Fibroblast of upper back skin (primary cell): ENCODE data around the gene PLSCR4.

Experiments used
- DNase-seq: peaks from one replicate; pipeline ENCODE4 v3.0.0-alpha.2; 2013

Gene PLSCR4

GRCh38 chr3:146189519-146190173 is 61.3 kb downstream of the PLSCR4 start:
- DNase-seq, result peak; percentile 64

- DNase-seq, result peak; percentile 49
These were observed 63.5 kb downstream of the PLSCR4 start for GRCh38 chr3:146187334-146187950.

GRCh38 chr3:146184241-146185015 is 66.5 kb downstream of the PLSCR4 start:
- peak; percentile 49 for DNase-seq

- DNase-seq, result no peak
These were observed 69.7 kb downstream of the PLSCR4 start for GRCh38 chr3:146181216-146181615.

- DNase-seq, result no peak
These were observed 70.5 kb downstream of the PLSCR4 start for GRCh38 chr3:146180376-146180775.

GRCh38 chr3:146178006-146178689 is 72.8 kb downstream of the PLSCR4 start:
- DNase-seq, result no peak

GRCh38 chr3:146177519-146177918 is 73.4 kb downstream of the PLSCR4 start:
- peak; percentile 60 for DNase-seq

- DNase-seq, result no peak
These were observed 73.8 kb downstream of the PLSCR4 start for GRCh38 chr3:146177072-146177471.

- DNase-seq, result no peak
These were observed 78.3 kb downstream of the PLSCR4 start for GRCh38 chr3:146172586-146172985.

GRCh38 chr3:146170591-146170990 is 80.3 kb downstream of the PLSCR4 start:
- no peak for DNase-seq

GRCh38 chr3:146169891-146170290 is 81.0 kb downstream of the PLSCR4 start:
- DNase-seq, result no peak

GRCh38 chr3:146166826-146167225 is 84.1 kb downstream of the PLSCR4 start:
- DNase-seq, result no peak

- DNase-seq, result peak; percentile 87
These were observed 84.5 kb downstream of the PLSCR4 start for GRCh38 chr3:146166415-146166821.

GRCh38 chr3:146165877-146166276 is 85.0 kb downstream of the PLSCR4 start:
- DNase-seq, result no peak

- peak; percentile 80 for DNase-seq
These were observed 85.7 kb downstream of the PLSCR4 start for GRCh38 chr3:146164971-146165769.

GRCh38 chr3:146164506-146164905 is 86.4 kb downstream of the PLSCR4 start:
- DNase-seq, result no peak

- DNase-seq, result peak; percentile 25
These were observed 86.8 kb downstream of the PLSCR4 start for GRCh38 chr3:146164071-146164470.

GRCh38 chr3:146163584-146163983 is 87.3 kb downstream of the PLSCR4 start:
- DNase-seq, result peak; percentile 97

- DNase-seq, result no peak
These were observed 88.3 kb downstream of the PLSCR4 start for GRCh38 chr3:146162561-146162960.

GRCh38 chr3:146161663-146162002 is 89.3 kb downstream of the PLSCR4 start:
- peak; percentile 53 for DNase-seq

- peak; percentile 96 for DNase-seq
These were observed 89.8 kb downstream of the PLSCR4 start, which contains the start of gene PLOD2 for GRCh38 chr3:146160964-146161662. Gene PLOD2, minus strand, starts transcription at chr3:146161184. Its CDS starts 195 bp downstream, at chr3:146160989.
